Measurements from ENCODE around the gene FUOM. TPM values are rescaled to one million over a fixed set of nuclear protein-coding genes. Genes with fewer than 3 reads are reported as not detected.
A peak's percentile ranks its signal among the peaks of the same experiment; 100 is the strongest.

The FUOM gene
- total RNA-seq, 2 donors from 2014 or later, result 25.5 to 28.7 TPM

- DNase-seq (no peak), ATAC-seq (no peak)
- intact Hi-C loops (cut with DNase I, micrococcal nuclease), result no loop called here
Measured at GRCh38 chr10:133356549-133357284, 1.1 kb downstream of the FUOM start.

GRCh38 chr10:133355991-133356390 is 1.8 kb downstream of the FUOM start:
- no peak for ATAC-seq
- intact Hi-C loops (cut with DNase I, micrococcal nuclease), result no loop called here
- DNase-seq, result no peak

GRCh38 chr10:133355266-133355665 is 2.6 kb downstream of the FUOM start:
- DNase-seq (no peak), ATAC-seq (no peak)
- intact Hi-C loops (cut with DNase I, micrococcal nuclease), result no loop called here

- DNase-seq, result no peak
Measured at GRCh38 chr10:133354672-133355240, 3.1 kb downstream of the FUOM start.

GRCh38 chr10:133353988-133354605 is 3.7 kb downstream of the FUOM start:
- intact Hi-C loops (cut with DNase I, micrococcal nuclease), result no loop called here
- ATAC-seq (no peak), DNase-seq (no peak)

More at GRCh38 chr10:133354672-133355240, 3.1 kb downstream of the FUOM start:
- ATAC-seq, result no peak
- intact Hi-C loops (cut with DNase I, micrococcal nuclease), result no loop called here

- peak; percentile 12 for ATAC-seq
- intact Hi-C loops (cut with DNase I, micrococcal nuclease), result no loop called here
- DNase-seq, result no peak
Measured at GRCh38 chr10:133353202-133353959, 4.4 kb downstream of the FUOM start.

- intact Hi-C loops (cut with DNase I, micrococcal nuclease), result no loop called here
- ATAC-seq, result no peak
Measured at GRCh38 chr10:133351408-133352318, 6.2 kb downstream of the FUOM start.

GRCh38 chr10:133350950-133351329 is 6.9 kb downstream of the FUOM start:
- ATAC-seq (no peak), DNase-seq (no peak)
- intact Hi-C loops (cut with DNase I, micrococcal nuclease), result no loop called here

More at GRCh38 chr10:133351408-133352318, 6.2 kb downstream of the FUOM start:
- no peak for DNase-seq

- DNase-seq (no peak), ATAC-seq (no peak)
- intact Hi-C loops (cut with DNase I, micrococcal nuclease), result no loop called here
Measured at GRCh38 chr10:133350283-133350949, 7.4 kb downstream of the FUOM start.

- DNase-seq, result no peak
- no peak for ATAC-seq
- intact Hi-C loops (cut with DNase I, micrococcal nuclease), result no loop called here
Measured at GRCh38 chr10:133349577-133350011, 8.2 kb downstream of the FUOM start.

GRCh38 chr10:133349160-133349568 is 8.7 kb downstream of the FUOM start:
- intact Hi-C loops (cut with DNase I, micrococcal nuclease), result no loop called here
- no peak for DNase-seq
- no peak for ATAC-seq

GRCh38 chr10:133347710-133348517 is 9.9 kb downstream of the FUOM start:
- intact Hi-C loops (cut with DNase I, micrococcal nuclease), result no loop called here
- peak in 1 of 2 donors; percentile 46 for DNase-seq
- ATAC-seq, result peak; percentile 71

- intact Hi-C loops (cut with DNase I, micrococcal nuclease), result no loop called here
- ATAC-seq (no peak), DNase-seq (no peak)
Measured at GRCh38 chr10:133346413-133346812, 11.4 kb downstream of the FUOM start.

- DNase-seq, result no peak
- intact Hi-C loops (cut with DNase I, micrococcal nuclease), result no loop called here
Measured at GRCh38 chr10:133344236-133344635, 13.6 kb downstream of the FUOM start.

GRCh38 chr10:133343558-133343957 is 14.3 kb downstream of the FUOM start:
- intact Hi-C loops (cut with DNase I, micrococcal nuclease), result no loop called here
- DNase-seq (no peak), ATAC-seq (no peak)

More at GRCh38 chr10:133344236-133344635, 13.6 kb downstream of the FUOM start:
- no peak for ATAC-seq

GRCh38 chr10:133342942-133343341 is 14.9 kb downstream of the FUOM start:
- intact Hi-C loops (cut with DNase I, micrococcal nuclease), result no loop called here
- DNase-seq, result no peak
- no peak for ATAC-seq

- DNase-seq (no peak), ATAC-seq (no peak)
- intact Hi-C loops (cut with DNase I, micrococcal nuclease), result no loop called here
Measured at GRCh38 chr10:133341983-133342382, 15.8 kb downstream of the FUOM start.
